HFFc6 (cell line): ENCODE measurements around the gene RNU7-1. TPM values are rescaled to one million over a fixed set of nuclear protein-coding genes. Genes with fewer than 3 reads are reported as not detected.
A peak's percentile ranks its signal among the peaks of the same experiment; 100 is the strongest.

ENCODE experiments used
- DNase-seq: peaks from one replicate; pipeline ENCODE4 v3.0.0-alpha.2; 2018
- H3K27ac Mint-ChIP-seq: 2 replicates; pipeline ENCODE4 v1.8.0; 2020; ENCODE audit warnings: mild to moderate bottlenecking, mixed read lengths
- H3K27me3 Mint-ChIP-seq: 2 replicates; pipeline ENCODE4 v1.8.0; 2021; ENCODE audit warnings: mild to moderate bottlenecking, moderate library complexity, mixed read lengths; ENCODE audit not compliant: insufficient read depth
- H3K36me3 Mint-ChIP-seq: 2 replicates; pipeline ENCODE4 v1.8.0; 2021; ENCODE audit warnings: low read depth, mixed read lengths
- H3K4me1 Mint-ChIP-seq: 2 replicates; pipeline ENCODE4 v1.8.0; 2020; ENCODE audit warnings: low read depth, mixed read lengths
- H3K4me3 Mint-ChIP-seq: 2 replicates; pipeline ENCODE4 v1.8.0; 2020; ENCODE audit warnings: mild to moderate bottlenecking, moderate library complexity, mixed read lengths
- H3K9me3 Mint-ChIP-seq: 2 replicates; pipeline ENCODE4 v1.8.0; 2020; ENCODE audit warnings: mild to moderate bottlenecking, mixed read lengths
- total RNA-seq, 6 experiments: library from RNA; stranded (reverse); fragmentation: NEBNext Ultra II Directional; extraction: Animal tissue kit (Norgen Biotek cat#: 25700); gene quantifications; 2 replicates in 1 of 6; 3 replicates in 5 of 6; pipeline ENCODE4 v1.2.3, GENCODE V29; 2021
- TF ChIP-seq, protein P1 (sequence below): fragments of 200-600 bp; sonication (generic); IDR thresholded peaks from 2 replicates; pipeline ENCODE4 v1.5.0; 2021; ENCODE audit warnings: antibody characterized with exemption, mild to moderate bottlenecking

The RNU7-1 gene
- total RNA-seq, 6 experiments from 2014 or later = not detected

DNA sequence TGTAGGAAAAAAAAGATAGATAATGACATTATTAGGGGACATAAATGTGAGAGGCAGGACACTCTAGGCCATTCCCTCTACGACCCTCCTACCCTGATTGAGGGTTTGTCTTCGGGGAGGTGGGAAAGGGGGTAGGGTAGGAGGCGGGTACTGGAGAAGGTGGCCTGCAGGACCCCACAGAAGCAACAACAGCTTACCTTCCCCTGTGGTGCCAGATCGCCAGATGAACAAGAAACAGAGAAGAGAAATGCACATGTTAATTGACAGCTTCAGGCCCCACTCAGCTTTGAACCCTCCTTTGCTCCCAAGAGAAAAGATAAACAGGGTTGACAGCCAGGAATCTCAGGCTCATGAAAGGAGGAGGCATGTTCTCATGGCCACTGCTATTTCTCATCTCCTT lies 22.1 kb downstream of the RNU7-1 start:
- TF ChIP-seq, protein P1, sequence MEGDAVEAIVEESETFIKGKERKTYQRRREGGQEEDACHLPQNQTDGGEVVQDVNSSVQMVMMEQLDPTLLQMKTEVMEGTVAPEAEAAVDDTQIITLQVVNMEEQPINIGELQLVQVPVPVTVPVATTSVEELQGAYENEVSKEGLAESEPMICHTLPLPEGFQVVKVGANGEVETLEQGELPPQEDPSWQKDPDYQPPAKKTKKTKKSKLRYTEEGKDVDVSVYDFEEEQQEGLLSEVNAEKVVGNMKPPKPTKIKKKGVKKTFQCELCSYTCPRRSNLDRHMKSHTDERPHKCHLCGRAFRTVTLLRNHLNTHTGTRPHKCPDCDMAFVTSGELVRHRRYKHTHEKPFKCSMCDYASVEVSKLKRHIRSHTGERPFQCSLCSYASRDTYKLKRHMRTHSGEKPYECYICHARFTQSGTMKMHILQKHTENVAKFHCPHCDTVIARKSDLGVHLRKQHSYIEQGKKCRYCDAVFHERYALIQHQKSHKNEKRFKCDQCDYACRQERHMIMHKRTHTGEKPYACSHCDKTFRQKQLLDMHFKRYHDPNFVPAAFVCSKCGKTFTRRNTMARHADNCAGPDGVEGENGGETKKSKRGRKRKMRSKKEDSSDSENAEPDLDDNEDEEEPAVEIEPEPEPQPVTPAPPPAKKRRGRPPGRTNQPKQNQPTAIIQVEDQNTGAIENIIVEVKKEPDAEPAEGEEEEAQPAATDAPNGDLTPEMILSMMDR = no peak
- peak overlapping the region; percentile 69 for H3K27ac Mint-ChIP-seq
- peaks cover 36% of the 10 kb centered on the region for H3K4me1 Mint-ChIP-seq
- no peaks in the 10 kb centered on the region for H3K9me3 Mint-ChIP-seq
- H3K27me3 Mint-ChIP-seq = peaks cover 2% of the 10 kb centered on the region
- H3K36me3 Mint-ChIP-seq = peaks cover 24% of the 10 kb centered on the region
- H3K4me3 Mint-ChIP-seq = no peak overlapping the region
- no peak for DNase-seq

DNA sequence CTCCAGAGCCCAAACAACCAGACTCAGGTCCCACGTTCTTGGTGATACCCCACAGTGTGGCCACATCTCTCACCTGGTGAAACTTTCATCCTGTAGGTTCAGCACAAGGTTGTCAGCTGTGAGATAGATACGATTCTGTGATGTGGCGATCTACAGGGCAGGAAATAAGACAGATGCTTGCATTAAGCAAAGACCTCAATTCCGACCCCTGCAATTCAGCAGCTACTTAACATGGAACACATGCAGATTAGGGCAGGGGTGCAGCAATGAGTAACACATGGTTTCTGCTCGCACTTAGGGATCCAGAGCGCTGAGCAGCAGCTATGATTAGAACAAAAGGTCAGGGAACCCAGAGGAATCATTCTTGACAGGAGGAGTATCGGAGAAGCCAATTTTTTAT lies 22.7 kb downstream of the RNU7-1 start:
- TF ChIP-seq, protein P1 = no peak
- no peaks in the 10 kb centered on the region for H3K9me3 Mint-ChIP-seq
- H3K27me3 Mint-ChIP-seq = peaks cover 5% of the 10 kb centered on the region
- no peak overlapping the region; the same call in none of the 2 replicates for H3K27ac Mint-ChIP-seq
- H3K36me3 Mint-ChIP-seq = peaks cover 28% of the 10 kb centered on the region
- no peak overlapping the region for H3K4me3 Mint-ChIP-seq
- DNase-seq = no peak
- peaks cover 29% of the 10 kb centered on the region for H3K4me1 Mint-ChIP-seq

DNA sequence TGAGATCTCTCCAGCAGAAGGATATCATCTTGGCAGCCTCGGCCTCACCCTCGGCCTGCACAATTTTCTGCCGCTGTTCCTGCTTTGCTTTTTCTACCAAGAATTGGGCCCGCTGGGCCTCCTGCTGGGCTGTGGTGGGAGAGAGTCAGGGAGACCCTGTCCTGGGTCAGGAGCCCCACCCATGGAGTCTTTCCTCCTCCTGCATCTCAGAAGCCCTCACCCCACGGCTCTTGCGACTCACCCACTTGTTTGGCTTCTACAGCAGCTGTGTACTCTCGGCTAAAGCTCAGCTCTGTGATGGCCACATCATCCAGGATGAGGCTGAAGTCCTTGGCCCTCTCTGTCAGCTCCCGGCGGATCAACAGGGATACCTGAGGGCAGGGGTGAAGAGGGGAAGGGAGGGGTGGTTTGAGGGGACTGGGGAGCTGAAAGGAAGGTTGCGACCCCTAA lies 24.1 kb downstream of the RNU7-1 start:
- no peak overlapping the region for H3K4me3 Mint-ChIP-seq
- H3K4me1 Mint-ChIP-seq = peaks cover 32% of the 10 kb centered on the region
- no peak for DNase-seq
- H3K27ac Mint-ChIP-seq = peak overlapping the region; percentile 13; the same call in 1 of the 2 replicates
- peaks cover 6% of the 10 kb centered on the region for H3K27me3 Mint-ChIP-seq
- peaks cover 35% of the 10 kb centered on the region for H3K36me3 Mint-ChIP-seq
- TF ChIP-seq, protein P1 = no peak
- H3K9me3 Mint-ChIP-seq = no peaks in the 10 kb centered on the region

DNA sequence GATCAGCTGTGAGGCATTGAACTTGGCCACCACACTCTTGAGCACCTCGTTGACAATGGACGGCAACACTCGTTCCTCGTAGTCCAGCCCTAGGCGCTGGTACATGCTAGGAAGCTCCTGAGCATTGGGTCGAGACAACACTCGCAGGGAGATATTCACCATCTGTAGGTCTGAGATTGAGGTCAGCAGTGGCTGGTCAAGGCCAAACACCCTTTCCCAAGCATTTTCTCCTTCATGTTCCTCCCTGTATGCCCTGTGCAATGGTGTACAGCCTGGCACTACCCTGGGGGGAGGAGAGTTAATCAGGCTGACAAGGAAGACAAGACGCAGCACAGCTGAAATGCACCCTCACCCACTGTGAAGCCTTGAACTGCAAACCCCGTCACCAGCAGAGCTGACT lies 24.8 kb downstream of the RNU7-1 start:
- TF ChIP-seq, protein P1 = no peak
- Mint-ChIP-seq H3K4me1 (peaks cover 35% of the 10 kb centered on the region), H3K27me3 (peaks cover 7% of the 10 kb centered on the region), H3K27ac (peak overlapping the region; percentile 99; the same call in 1 of the 2 replicates), H3K4me3 (peak overlapping the region; percentile 98), H3K36me3 (peaks cover 37% of the 10 kb centered on the region), H3K9me3 (no peaks in the 10 kb centered on the region)
- DNase-seq = no peak

DNA sequence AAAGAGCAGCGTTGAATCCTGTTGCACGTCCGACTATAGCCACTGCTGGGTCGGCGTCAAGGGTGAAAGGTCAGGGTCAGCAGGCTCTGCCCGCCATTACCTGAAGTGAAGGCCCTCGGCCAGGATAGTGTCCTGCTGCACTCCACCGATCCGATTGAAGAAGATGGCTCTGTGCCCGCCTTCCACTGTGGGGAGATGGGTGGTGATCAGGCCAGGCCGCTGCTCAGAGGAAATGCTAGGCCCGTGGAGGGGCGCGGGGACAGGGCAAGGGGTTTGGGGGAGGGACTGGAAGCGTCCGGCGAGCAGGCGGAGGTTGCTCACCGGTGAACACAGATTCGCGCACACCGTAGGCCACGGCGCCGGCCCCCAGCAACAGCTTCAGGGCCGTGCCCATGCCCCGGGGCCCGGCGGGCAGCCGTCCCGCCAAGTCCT lies 26.5 kb downstream of the RNU7-1 start:
- H3K4me1 Mint-ChIP-seq = peaks cover 36% of the 10 kb centered on the region
- peak overlapping the region; percentile 99 for H3K27ac Mint-ChIP-seq
- TF ChIP-seq, protein P1 = no peak
- peaks cover 47% of the 10 kb centered on the region for H3K36me3 Mint-ChIP-seq
- no peaks in the 10 kb centered on the region for H3K9me3 Mint-ChIP-seq
- no peak for DNase-seq
- H3K27me3 Mint-ChIP-seq = peaks cover 7% of the 10 kb centered on the region
- peak overlapping the region; percentile 98 for H3K4me3 Mint-ChIP-seq

DNA sequence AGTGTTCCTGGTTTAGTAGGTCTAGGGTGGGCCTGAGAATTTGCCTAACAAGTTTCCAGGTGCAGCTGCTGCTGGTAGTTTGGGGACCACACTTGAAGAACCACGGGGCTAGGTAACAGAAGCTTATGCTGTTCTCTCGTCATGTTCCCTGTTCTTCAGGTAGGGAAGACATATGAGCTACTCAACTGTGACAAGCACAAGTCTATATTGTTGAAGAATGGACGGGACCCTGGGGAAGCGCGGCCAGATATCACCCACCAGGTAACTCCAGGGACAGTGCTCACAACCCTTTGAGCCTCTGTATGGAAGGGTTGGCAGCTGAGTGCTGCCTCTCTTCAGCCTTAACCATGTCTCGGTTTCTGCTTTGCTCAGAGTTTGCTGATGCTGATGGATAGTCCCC lies 30.6 kb downstream of the RNU7-1 start:
- Mint-ChIP-seq H3K27me3 (peaks cover 8% of the 10 kb centered on the region), H3K9me3 (no peaks in the 10 kb centered on the region), H3K4me1 (peaks cover 24% of the 10 kb centered on the region), H3K4me3 (no peak overlapping the region), H3K36me3 (peaks cover 30% of the 10 kb centered on the region), H3K27ac (peak overlapping the region; percentile 36; the same call in 1 of the 2 replicates)
- no peak for DNase-seq
- TF ChIP-seq, protein P1 = no peak
